ENCODE results near the gene DBF4B.

- TF ChIP-seq CTCF (IDR thresholded peaks at IDR 0.05) (no peak), POLR2A (IDR thresholded peaks at IDR 0.05) (no peak)
Observed at GRCh38 chr17:44751806-44752205, 43.3 kb downstream of the DBF4B start.
